ENCODE data around the gene LPIN2.
"Not testable (repeated sequence)": the region's sequence is repeated elsewhere in the genome, so short reads cannot be mapped to it uniquely, and the experiment has no call there.

The LPIN2 gene

DNA sequence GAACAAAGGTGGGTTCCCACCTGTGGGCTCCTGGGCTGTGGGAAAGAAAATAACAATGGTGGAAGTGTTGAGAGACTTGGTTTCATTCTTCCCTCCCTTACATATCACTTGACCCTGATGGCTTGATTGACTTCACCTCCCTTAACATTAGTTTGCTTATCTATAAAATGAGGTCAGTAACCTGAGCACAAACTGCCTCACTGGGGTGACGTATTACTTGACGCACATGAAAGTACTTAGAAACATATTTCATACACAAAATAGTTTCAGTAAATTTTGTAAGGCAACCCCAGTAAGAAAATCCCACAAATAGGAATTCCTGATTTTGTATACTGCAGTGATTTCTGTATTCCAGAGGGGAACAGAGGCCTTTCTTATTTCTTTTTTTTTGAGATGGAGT lies 29.4 kb upstream of the LPIN2 start:
- DNase-seq = no peak

DNA sequence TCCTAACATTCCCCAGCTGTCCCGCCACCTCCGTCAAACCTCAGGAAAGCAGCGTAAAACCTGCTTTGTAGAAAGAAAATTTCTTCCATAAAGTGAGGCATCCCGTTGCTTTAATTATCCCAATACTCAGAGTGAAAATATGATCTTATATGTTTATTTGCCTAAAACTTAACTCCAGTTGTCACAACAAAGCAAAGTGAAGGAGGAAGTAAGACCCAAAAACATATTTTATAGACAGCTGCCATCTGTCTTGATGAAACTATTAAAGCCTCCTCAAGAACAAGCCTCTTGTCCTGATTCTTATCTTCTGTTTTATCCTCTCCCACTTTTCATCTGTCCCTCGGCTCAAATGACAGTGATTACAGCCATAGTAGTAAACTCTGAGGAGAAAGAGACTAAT lies 28.9 kb upstream of the LPIN2 start:
- no peak for DNase-seq

DNA sequence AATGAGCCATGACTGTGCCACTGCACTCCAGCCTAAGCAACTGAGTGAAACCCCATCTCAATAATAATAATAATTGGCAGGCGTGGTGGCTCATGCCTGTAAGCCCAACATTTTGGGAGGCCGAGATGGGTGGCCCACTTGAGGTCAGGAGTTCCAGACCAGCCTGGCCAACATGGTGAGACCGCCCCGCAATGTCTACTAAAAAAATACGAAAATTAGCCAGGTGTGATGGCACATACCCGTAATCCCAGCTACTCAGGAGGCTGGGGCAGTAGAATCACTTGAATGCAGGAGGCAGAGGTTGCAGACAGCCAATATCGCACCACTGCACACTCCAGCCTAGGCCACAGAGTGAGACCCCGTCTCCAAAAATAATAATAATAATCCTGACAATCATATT lies 27.9 kb upstream of the LPIN2 start:
- DNase-seq = no peak

DNA sequence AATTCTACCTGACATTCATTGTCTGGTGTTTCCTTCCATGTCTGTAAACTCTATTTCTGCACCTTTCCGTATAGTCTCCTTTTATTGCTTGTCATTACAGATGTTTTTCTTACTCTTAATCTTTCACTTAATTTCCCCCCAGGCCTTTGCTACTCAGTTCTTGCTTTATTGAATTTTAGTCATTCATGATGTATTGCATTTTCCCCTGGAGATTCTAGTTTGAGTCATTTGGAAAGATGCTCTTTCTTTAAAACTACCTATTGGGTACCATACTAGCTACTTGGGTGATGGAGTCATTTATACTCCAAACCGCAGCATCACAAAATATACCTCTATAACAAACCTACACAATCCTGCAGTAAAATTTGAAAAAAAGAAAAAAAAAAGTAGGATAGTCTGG lies 27.2 kb upstream of the LPIN2 start:
- DNase-seq = no peak

DNA sequence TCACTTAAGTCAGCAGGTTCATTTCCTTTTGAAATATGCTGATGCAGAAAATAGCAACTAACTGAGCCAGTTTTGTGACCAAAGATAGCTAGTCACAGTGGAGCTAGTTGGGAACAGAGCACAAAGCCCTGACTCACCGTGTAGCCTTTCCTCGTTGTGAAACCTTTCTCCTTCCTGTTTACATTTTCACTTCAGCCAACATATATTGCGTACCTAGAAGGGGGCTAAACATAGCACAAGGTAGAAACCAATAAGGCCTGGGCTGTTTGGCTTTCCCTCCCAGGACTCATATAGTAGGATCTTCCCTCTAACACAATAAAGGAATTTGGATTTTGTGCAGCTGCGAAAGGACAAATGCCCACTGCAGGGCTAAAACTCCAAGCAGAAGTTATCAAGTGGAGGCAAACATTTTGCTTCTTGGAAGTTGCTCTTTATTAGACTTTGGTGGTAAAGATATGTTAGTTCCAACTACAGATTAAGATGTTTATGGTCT lies 24.5 kb upstream of the LPIN2 start:
- DNase-seq = no peak

DNA sequence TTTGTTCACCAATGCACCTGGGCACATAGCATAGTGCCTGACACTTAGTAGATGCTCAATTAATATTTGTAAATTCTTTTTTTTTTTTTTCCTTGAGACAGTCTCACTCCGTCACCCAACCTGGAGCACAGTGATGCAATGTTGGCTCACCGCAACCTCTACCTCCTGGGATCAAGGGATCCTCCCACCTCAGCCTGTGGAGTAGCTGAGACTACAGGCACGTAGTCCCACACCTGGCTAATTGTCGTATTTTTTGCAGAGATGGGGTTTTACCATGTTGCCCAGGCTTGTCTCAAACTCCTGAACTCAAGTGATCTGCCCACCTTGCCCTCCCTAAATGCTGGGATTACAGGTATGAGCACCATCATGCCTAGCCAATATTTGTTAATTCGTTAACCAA lies 23.2 kb upstream of the LPIN2 start:
- no peak for DNase-seq

DNA sequence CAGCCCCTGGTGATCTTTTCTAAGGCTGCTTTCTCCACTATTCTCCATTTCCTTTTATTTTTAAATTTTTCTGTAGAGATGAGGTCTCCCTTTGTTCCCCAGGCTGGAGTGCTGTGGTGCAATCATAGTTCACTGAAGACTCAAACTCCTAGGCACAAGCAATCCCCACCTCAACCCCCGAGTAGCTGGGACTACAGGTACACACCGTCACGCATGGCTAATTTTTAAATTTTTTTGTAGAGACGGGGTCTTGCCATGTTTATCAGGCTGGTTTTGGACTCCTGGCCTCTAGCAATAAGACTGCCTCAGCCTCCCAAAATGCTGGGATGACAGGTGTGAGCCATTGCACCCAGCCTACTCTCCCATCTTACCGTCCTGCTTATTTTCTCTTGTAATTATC lies 22.7 kb upstream of the LPIN2 start:
- DNase-seq = no peak

DNA sequence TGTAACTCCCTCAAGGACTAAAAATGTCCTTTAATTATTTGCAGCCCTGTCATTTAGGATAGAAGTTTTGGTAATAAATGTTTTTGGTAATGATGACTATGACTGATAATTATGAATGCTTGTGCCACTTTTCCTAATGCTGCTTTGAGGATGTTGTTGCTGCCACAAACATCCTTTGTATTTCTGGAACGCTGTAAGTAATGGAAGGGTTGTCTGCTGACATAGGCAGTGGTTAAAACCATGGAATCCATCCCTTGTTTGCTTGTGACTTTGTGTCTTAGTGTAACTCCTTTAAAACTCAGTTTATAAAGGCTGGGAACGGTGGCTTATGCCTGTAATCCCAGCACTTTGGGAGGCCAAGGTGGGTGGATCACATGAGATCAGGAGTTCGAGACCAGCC lies 19.8 kb upstream of the LPIN2 start:
- DNase-seq = no peak

DNA sequence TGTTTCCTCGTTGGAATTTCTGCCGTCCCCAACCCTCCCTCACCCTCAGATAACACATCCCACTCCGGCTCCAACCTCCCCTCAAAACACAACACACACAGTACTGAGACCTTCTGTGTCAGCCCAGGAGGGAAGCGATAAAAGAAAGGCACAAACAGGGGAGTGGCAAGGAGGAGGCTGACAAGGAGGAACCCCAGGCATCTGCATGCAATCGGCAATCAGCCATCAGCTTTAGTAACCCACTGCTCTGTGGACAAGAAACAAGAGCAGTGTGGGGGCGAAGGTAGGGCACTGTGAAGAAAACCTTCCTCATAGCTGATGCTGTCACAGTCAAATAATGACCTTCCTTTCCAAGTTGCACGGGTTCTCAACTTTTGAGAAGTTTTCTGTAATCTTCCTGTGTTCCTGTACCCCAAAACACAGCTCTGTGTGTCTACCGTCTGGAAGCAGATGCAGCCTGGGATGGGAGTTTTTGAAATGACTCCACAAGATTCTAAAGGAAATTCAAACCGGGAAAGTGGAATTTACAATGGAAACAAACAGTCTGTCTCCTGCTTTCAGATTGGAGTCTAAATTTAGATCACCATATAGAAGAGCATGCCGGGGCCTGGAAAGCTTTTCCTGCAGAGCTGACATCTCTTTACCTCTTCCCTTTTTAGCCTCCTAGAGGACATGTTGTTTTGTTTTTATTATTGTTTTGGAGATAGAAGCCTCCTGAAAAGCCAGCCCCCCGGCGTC lies 16.4 kb upstream of the LPIN2 start:
- DNase-seq = no peak

DNA sequence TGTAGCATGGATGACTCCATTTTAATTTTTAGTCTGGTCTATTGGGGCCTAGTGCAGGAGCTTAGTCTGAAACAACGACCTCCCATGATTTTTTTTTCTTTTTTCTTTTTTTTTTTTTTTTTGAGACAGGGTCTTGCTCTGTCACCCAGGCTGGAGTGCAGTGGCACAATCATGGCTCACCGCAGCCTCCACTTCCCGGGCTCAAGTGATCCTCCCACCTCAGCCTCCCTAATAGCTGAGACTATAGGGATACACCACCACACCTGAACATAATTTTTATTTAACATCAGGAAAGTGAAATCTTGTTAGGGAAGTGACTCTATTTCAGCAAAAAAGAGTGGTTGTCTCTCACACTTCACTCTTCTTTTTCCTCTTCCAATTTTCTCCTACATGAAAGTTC lies 15.2 kb upstream of the LPIN2 start:
- not testable (repeated sequence) for DNase-seq

DNA sequence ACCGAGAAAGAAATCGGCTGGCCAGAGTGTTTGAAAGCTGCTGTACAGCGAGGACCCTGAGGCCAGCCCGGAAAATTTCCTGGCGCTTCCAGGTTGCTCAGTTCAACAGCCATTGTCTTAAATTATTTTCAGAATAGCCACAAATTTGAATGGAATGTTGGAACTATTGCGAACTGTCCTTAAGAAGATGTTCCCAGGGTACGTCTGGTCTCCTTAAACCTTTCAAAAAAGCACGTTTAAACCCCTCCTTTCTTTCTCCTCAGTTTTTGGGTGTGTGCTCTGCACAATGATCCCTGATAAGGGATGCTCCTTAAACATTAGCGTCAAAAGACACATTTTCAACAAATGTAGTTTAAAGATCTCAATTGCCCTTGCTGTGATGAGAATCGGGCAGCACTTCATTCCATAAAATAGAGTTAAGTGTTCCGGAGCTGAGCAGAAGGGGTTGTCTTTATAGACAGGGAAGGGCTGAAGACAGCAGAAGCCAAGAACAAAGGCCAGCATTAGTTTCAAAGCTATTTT lies 14.5 kb upstream of the LPIN2 start:
- DNase-seq = no peak

DNA sequence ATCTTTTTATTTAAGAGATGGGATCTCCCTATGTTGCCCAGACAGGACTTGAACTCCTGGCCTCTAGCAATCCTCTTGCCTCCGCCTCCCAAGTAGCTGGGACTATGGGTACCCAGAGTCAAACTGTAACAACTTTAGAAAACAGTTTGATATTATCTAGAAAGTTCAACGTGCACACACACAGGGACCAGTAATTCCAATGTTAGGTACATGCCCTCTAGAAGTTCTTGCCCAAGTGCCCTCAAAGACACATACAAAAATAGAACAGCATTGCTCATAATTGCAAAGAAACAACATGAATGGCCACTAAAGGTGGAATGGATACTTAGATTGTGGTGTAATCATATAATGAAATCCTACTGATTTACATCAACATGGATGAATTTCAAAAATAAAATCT lies 12.6 kb upstream of the LPIN2 start:
- no peak for DNase-seq

DNA sequence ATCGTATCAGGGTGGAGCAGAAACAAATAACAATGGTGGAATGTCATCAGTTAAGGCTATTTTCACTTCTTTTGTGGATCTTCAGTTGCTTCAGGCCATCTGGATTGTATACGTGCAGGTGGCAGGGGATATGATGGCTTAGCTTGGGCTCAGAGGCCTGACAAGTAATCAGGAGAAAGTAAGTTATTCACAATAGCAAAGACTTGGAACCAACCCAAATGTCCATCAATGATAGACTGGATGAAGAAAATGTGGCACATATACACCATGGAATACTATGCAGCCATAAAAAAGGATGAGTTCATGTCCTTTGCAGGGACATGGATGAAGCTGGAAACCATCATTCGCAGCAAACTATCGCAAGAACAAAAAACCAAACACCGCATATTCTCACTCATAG lies 10.7 kb upstream of the LPIN2 start:
- DNase-seq = not testable (repeated sequence)

DNA sequence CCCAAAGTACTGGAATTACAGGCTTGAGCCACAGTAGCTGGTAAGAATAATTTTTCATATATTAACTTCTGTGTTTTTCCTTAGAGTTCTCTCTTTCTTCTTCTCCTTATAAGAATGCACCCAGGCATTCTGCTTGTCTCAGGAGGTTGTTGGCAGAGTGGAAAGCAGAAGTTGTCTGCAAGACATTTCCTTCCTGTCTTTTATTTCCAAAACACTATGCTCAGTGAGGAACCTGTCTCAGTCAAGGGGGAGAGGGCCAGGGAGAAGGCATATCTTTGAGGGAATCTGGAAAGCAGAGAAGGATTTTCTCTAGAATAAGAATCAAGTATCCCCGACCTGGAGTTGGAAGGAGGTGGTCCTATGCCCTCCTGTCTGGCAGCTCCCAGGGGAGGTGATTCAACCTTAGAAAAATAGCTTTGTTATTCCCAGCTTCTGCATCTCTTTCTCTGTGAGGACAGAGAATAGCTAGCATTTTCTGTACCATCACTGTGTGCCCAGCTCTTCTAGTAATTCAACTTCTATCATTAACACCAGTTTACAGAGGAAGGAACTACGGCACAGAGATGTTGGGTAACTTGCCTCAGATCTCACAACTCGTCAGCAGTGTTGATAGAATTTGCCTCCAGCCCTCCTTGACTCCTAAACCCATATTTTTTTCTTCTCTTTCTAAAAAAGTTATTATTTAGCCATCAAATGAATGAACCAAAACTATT lies 3.8 kb upstream of the LPIN2 start:
- DNase-seq = no peak

DNA sequence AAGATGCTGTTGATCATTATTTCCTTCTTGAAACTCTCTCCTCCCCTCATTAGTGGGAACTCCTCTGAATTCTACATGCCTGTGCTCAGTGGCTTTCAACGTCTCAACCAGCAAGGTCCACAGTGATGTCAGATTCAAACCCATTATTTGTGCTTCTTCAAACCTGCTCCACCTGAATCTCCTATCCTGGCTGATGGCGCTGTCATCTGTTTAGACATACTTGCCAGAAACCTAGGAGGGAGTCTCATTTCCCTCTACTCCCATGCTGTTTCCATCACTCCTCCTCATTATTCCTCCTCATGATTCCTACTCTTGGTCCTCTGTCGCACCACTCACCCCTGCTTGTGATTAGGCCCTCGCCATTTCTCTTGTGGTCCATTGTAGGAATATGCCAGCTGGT lies 2.9 kb upstream of the LPIN2 start:
- no peak for DNase-seq

DNA sequence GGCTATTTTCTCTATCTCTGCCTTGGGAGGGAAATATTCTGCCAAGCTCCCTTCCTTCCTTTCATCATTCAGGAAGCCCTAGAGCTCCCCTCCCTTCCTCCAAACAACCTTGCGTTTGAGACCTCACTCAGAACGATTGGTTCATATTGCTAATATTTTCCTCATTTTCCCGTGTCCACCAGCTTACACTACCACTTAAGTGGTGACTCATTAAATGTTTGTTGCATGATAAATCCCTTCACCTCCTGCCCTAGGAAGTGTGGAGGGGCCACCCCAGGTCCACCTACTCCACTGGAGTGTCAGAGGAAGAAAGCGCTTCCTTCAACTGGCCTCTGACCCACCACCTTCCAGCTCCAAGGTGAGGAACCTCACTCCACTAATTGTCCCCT lies 2.3 kb upstream of the LPIN2 start:
- DNase-seq = no peak

DNA sequence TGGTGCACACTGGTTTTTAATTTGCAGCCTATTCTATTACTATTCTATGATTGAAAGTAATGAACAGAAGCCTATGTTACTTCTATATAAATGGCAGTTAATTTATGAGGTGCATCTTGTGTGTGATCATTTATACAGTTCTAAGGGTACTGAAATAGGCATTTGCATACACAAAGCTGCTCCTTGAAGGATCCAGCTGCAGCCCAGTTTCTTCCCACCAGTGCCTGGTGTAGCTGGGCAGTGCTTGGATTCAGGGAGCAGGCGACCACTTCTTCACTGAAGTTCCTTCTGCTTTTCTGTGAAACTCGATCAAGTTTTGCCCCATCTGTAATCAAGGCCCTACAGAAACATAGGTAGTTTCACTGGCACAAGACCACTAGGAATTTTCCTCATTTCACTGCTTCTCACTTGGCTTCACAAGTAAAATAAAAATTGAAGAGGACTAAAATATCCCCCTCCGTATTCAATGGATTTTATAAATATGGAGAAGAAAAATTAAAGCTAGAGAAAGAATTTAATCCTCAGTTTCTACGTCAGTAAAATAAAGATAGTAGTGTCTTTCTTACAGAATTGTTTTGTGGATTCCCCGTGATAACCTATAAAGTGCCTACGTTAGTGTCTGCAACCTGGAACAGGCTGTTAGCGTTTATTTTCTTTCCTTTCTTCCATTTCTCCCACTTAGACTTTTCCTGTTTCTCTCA lies 1.7 kb upstream of the LPIN2 start:
- no peak for DNase-seq

DNA sequence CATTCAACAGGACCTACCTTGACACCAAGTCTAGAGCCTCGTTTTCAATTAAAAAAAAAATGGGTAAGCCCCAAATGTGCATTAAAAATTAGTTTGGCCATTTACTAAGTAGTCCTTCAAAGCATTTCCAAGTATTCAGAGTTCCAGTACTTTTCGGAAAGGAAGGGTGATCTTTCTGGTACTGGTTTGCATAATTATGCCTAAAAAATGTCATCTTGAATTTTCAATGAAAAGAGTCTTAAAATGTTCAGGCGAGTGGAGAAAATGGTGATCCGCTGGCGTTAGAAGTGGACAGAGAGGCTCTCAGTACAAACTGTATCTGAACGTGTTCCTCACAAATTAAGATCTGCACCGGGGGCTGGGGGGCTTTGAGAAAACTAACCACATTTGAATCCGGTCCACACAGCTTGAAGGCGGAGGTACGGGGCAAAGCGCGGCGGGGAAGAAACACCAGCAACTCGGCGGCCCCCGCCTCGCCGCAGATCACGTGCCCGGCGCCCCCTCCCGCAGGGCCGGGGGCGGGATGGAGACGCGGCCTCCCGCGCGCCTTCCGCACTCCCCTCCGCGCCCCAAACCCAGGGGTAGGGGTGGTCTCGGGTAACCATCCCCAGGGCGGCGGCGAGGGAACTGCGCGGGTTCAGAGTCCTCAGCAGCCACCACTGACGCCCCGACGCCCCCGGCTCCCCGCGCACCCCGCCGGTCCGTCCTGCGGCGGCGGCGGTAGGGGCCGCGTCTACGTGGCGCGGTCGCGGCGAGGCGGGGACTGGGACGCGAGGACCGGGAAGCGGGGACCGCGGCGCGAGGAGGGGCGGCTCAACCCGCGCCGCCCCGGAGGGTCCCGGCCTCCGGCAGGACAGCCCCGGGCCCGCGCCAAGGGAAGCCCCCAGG lies 564 bp downstream of the LPIN2 start:
- DNase-seq = peak; percentile 57

DNA sequence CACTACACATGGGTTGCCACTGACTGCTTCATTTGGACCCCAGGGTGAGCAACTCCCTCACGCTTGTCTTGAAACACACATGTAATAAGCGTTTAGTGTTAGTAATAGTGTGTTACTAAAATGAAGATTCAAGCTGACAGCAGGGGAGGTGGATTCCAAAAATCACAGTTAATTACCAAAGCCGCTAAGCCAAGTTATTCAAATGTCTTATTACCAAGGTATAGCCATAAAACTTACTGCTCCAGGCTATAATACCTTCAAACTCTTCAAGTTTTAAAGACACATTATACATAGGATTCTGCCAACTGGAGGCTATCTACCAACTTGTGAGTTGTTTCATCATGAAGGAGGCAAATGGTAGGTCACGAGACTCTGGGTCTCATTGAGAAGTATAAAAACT lies 2.9 kb downstream of the LPIN2 start:
- DNase-seq = no peak

DNA sequence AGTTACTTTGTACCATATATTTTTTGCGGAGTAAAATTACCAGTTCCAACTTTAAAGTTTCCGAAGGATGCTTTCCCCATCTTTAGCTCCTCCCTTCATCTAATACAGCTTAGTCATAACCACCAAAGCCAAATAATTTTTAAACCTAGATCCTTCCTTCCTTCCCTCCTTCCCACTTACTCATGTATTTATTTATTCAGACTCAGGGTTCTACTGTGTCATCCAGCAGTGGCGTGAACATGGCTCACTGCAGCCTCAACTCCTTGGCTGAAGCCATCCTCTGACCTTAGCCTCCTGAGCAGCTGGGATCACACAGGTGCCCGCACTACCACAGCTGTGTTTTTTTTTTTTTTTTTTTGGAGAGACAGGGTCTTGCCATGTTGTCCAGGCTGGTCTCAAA lies 4.4 kb downstream of the LPIN2 start:
- no peak for DNase-seq

DNA sequence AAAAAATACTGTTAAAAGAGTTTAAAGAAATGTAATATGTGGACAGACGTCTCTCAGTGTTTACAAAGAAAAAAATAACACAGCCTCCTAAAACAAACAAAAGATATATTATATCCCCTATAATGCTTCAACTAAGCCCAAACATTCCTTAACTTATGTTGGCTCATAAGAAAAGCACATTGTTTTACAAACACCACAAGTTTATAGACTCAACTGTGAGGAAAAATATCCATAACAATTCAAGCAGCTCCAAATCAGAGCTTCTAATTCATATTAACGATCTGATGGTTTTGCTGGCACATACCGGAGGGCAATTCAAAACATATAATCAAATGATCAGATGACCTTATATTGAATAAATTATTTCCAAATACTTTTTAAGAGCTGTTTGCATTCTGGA lies 5.5 kb downstream of the LPIN2 start:
- DNase-seq = no peak

DNA sequence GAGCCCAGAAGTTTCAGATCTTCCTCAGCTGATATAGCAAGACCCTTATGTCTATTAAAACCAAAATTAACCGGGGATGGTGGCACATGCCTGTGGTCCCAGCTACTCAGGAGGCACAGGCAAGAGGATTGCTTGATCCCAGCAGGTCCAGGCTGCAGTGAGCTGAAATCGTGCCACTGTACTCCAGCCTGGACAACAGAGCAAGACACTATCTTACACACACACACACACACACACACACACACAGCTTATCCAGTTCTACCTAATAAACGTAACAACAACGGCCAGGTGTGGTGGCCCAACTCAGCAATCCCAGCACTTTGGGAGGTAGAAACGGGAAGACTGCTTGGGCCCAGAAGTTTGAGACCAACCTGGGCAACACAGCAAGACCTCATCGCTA lies 7.5 kb downstream of the LPIN2 start:
- DNase-seq = no peak

DNA sequence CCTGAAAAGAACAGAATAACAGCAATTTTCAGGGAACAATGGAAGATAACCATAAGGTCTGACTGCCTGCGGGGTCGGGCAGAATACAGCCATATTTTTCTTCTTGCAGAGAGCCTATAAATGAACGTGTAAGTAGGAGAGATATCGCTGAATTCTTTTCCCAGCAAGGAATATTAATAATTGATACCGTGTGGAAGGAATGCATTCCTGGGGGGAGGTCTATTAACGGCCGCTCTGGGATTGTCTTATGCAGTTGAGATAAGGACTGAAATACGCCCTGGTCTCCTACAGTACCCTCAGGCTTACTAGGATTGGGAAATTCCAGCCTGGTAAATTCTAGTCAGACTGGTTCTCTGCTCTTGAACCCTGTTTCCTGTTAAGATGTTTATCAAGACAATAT lies 9.2 kb downstream of the LPIN2 start:
- DNase-seq = not testable (repeated sequence)

Measured in central memory CD4-positive, alpha-beta T cell (primary cell).